HEK293T (cell line): ENCODE results near the gene FANCG.

ENCODE experiments used
- ELF4 ChIP-seq: fragments of 450-650 bp; IDR thresholded peaks from 2 replicates; pipeline ENCODE4 v1.6.1; 2017; ENCODE audit warnings: antibody characterized with exemption
- NFRKB ChIP-seq: fragments of 450-650 bp; IDR thresholded peaks from 2 replicates; pipeline ENCODE4 v1.6.1; 2016; ENCODE audit warnings: mild to moderate bottlenecking, moderate library complexity
- SP1 ChIP-seq: fragments of 450-650 bp; IDR thresholded peaks from 2 replicates; pipeline ENCODE4 v1.6.1; 2017
- SUZ12 ChIP-seq: fragments of 450-650 bp; IDR thresholded peaks from 2 replicates; pipeline ENCODE4 v1.6.1; 2016; ENCODE audit warnings: mild to moderate bottlenecking
- TARDBP ChIP-seq: fragments of 450-650 bp; IDR thresholded peaks from 2 replicates; pipeline ENCODE4 v1.6.1; 2016
- ZNF384 ChIP-seq: fragments of 450-650 bp; IDR thresholded peaks from 2 replicates; pipeline ENCODE4 v1.6.1; 2016

DNA sequence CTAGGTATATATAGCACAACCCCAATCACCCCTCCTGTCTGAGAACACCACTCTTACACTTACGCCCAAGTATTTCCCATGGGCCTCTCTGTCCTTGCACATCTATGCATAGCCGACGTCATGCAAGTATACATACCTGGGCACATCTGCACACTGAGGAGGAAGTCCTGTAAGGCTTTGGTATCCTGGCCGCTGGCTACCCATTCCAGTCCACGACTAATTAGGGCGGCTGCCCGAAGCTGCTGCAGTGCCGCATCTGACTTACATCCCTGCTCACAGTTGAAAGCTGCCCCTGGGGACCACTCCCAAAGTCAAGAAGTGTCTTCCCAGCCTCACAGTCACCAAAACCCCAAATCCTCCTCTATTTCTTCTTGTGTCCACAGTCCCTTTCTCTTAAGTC lies 5.0 kb downstream of the FANCG start:
- no peak for TF ChIP-seq TARDBP
- TF ChIP-seq ZNF384 = no peak
- no peak for TF ChIP-seq ELF4
- no peak for TF ChIP-seq SP1
- TF ChIP-seq SUZ12 = no peak
- no peak for TF ChIP-seq NFRKB
